Lung (tissue), 12 donors: ENCODE data around the gene SLC38A9. TPM values are rescaled to one million over a fixed set of nuclear protein-coding genes. Genes with fewer than 3 reads are reported as not detected.

ENCODE experiments used
- ATAC-seq: fragments of 200-7000 bp; cut with Tn5 transposase; one replicate; pipeline ENCODE4 v1.9.1; 2020; ENCODE audit warnings: moderate number of reproducible peaks; ENCODE audit not compliant: insufficient read depth, low FRiP score
- DNase-seq, 3 donors: peaks; one replicate each; pipeline ENCODE4 v3.0.0-alpha.2; 2013 to 2017
- H3K27ac ChIP-seq, 2 donors: one replicate each; pipeline ENCODE4 v1.5.1; 2013; ENCODE audit warnings: mild to moderate bottlenecking in 2 of 2, moderate library complexity in 2 of 2, control low read depth in 1 of 2, inconsistent platforms in 1 of 2, low read depth in 1 of 2, low read length in 1 of 2
- H3K27me3 ChIP-seq, 3 donors: one replicate each; pipeline ENCODE4 v1.5.1; 2013; ENCODE audit warnings: low read length in 2 of 3; ENCODE audit not compliant: control insufficient read depth in 3 of 3, insufficient read depth in 3 of 3
- H3K36me3 ChIP-seq, 4 donors: one replicate each; pipeline ENCODE4 v1.5.1; 2013; ENCODE audit warnings: low read length in 4 of 4, mild to moderate bottlenecking in 1 of 4, moderate library complexity in 1 of 4; ENCODE audit not compliant: control insufficient read depth in 4 of 4, insufficient read depth in 4 of 4
- H3K4me1 ChIP-seq, 5 donors: one replicate each; pipeline ENCODE4 v1.5.1; 2013; ENCODE audit warnings: low read length in 5 of 5, mild to moderate bottlenecking in 2 of 5, moderate library complexity in 1 of 5; ENCODE audit not compliant: control insufficient read depth in 5 of 5, insufficient read depth in 5 of 5
- H3K4me3 ChIP-seq: one replicate; pipeline ENCODE4 v1.5.1; 2013; ENCODE audit warnings: mild to moderate bottlenecking, control low read depth, moderate library complexity
- H3K9ac ChIP-seq, 2 donors: one replicate each; pipeline ENCODE4 v1.5.1; 2013; ENCODE audit warnings: low read length in 2 of 2, control low read depth in 1 of 2; ENCODE audit not compliant: insufficient read depth in 1 of 2
- H3K9me3 ChIP-seq, 4 donors: one replicate each; pipeline ENCODE4 v1.5.1; 2013; ENCODE audit warnings: low read length in 3 of 4, mild to moderate bottlenecking in 1 of 4, moderate library complexity in 1 of 4; ENCODE audit not compliant: control insufficient read depth in 4 of 4, insufficient read depth in 3 of 4
- WGBS, 2 donors: extraction: QIAGEN DNeasy Blood & Tissue Kit; methylation state at CpG; one replicate each; pipeline ENCODE4 v1.1.7; 2013; 5-methylcytosine and 5-hydroxymethylcytosine counted together
- polyA plus RNA-seq, 2 donors: library from polyadenylated mRNA; stranded (reverse); fragments of 200-250 nt; gene quantifications; one replicate each; pipeline ENCODE4 v1.2.1, GENCODE V29; 2013
- total RNA-seq, 2 donors: library from RNA; depleted of rRNA in 1 of 2; stranded (reverse); fragments of >200 nt in 1 of 2; gene quantifications; one replicate each; pipeline ENCODE4 v1.2.1, GENCODE V29; 2014 to 2021
- TF ChIP-seq, protein P1 (sequence below): IDR thresholded peaks from 2 replicates; pipeline ENCODE4 v1.5.1; 2012; ENCODE audit warnings: mild to moderate bottlenecking; ENCODE audit errors: control extremely low read depth, extremely low read depth
- donor health status: control.
- donor health status: control.
- donor health status: Bipolar disorder and iron deficiency.
- donor health status: healthy.
- donor health status: DM: yes; HTN: yes; CAD: no.

SLC38A9 gene
- total and polyA plus RNA-seq, 4 donors, result 8.5 to 64.2 (median 14.5) TPM

DNA sequence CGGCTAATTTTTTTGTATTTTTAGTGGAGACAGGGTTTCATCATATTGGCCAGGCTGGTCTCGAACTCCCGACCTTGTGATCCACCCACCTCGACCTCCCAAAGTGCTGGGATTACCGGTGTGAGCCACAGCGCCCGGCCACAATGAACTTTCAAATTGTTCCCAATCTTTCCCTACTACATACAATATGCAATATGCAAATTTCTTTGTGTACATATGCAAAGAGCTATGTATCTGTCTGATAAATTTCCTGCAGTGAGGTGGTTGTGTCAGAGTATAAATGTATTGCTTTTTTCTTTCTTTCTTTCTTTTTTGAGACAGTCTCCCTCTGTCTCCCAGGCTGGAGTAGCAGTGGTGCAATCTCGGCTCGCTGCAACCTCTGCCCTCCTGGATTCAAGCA, 128.5 kb downstream of the SLC38A9 start:
- Histone ChIP-seq H3K9ac (no peak overlapping the region), H3K36me3 (no peaks in the 10 kb centered on the region), H3K9me3 (no peaks in the 10 kb centered on the region), H3K4me1 (peaks cover 2 to 31% (median 3%) of the 10 kb centered on the region in 5 donors), H3K4me3 (no peak overlapping the region), H3K27me3 (no peaks in the 10 kb centered on the region), H3K27ac (no peak overlapping the region)
- WGBS, 2 donors, result 95 to 97% methylated on average over 9 of the region's 9 CpGs
- DNase-seq, result no peak
- ATAC-seq, result no peak
- TF ChIP-seq, protein P1, sequence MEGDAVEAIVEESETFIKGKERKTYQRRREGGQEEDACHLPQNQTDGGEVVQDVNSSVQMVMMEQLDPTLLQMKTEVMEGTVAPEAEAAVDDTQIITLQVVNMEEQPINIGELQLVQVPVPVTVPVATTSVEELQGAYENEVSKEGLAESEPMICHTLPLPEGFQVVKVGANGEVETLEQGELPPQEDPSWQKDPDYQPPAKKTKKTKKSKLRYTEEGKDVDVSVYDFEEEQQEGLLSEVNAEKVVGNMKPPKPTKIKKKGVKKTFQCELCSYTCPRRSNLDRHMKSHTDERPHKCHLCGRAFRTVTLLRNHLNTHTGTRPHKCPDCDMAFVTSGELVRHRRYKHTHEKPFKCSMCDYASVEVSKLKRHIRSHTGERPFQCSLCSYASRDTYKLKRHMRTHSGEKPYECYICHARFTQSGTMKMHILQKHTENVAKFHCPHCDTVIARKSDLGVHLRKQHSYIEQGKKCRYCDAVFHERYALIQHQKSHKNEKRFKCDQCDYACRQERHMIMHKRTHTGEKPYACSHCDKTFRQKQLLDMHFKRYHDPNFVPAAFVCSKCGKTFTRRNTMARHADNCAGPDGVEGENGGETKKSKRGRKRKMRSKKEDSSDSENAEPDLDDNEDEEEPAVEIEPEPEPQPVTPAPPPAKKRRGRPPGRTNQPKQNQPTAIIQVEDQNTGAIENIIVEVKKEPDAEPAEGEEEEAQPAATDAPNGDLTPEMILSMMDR, result no peak

DNA sequence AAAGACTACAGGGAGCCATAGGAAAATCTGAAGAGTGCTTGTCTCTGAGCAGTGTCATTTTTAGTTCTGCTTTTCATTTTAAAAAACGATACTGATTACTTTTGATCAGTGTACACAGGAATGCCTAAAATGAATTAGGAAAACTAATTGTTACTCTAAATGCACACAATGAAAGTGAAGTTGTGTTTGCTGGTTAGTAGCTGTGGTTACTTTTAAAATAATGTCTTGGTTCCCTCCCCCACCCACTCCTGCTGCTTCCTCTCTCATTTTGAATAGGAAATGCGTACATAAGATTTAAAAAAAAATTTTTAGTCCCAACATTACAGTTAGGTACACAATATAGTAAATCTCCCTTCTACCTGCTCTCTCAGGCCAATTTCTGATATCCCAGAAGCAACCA, 129.9 kb downstream of the SLC38A9 start:
- DNase-seq (peak in 1 of 3 donors; percentile 8), ATAC-seq (no peak)
- H3K4me3 ChIP-seq, result no peak overlapping the region
- peak overlapping the region in 1 of 2 donors; percentile 55 for H3K27ac ChIP-seq
- 13 to 15% methylated on average over 2 of the region's 2 CpGs for WGBS, 2 donors
- no peak overlapping the region for H3K9ac ChIP-seq
- H3K36me3 ChIP-seq, result no peaks in the 10 kb centered on the region
- no peaks in the 10 kb centered on the region for H3K27me3 ChIP-seq
- TF ChIP-seq, protein P1, result no peak
- H3K9me3 ChIP-seq, result no peaks in the 10 kb centered on the region
- peaks cover 4 to 43% (median 16%) of the 10 kb centered on the region in 5 donors for H3K4me1 ChIP-seq

DNA sequence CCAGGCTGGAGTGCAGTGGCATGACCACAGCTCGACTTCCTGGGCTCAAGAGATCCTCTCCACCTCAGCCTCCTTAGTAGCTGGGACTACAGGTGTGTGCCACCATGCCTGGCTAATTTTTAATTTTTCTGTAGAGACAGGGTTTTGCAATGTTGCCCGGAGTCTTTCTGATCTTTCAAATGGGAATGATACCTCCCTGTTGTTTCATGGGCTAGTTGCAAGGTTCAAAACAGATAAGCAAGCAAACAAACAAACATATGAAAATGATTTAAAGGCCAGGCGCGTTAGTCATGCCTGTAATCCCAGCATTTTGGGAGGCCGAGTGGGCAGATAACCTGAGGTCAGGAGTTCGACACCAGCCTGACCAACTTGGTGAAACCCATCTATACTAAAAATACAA, 132.1 kb downstream of the SLC38A9 start:
- WGBS, 2 donors, result 96% methylated on average over 6 of the region's 6 CpGs
- Histone ChIP-seq H3K4me3 (no peak overlapping the region), H3K4me1 (peaks cover 6 to 56% (median 19%) of the 10 kb centered on the region in 5 donors), H3K36me3 (no peaks in the 10 kb centered on the region), H3K9ac (no peak overlapping the region), H3K9me3 (no peaks in the 10 kb centered on the region), H3K27me3 (no peaks in the 10 kb centered on the region), H3K27ac (no peak overlapping the region)
- TF ChIP-seq, protein P1, result no peak
- no peak for DNase-seq
- ATAC-seq, result no peak

DNA sequence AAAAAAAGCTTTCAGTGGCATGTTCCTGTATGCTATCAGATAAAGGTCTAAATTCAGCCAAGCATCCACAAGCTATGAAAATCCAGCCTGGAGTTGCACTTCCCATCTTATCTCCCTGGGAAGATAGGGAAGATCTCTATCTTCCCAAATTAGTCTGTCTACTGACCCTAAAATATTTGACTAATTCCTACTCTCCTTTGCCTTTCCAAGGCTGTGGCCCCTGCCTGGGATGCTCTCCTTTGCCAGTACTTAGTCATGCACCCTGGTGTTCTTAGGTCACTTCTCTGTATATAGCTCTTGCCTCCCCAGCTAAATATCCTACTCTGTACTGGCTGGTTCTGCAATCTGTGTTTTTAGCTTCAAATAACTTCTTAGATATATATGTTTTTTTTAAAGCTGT, 133.4 kb downstream of the SLC38A9 start:
- ATAC-seq (no peak), DNase-seq (no peak)
- TF ChIP-seq, protein P1, result no peak
- peaks cover 6 to 50% (median 16%) of the 10 kb centered on the region in 5 donors for H3K4me1 ChIP-seq
- no peak overlapping the region for H3K4me3 ChIP-seq
- H3K27me3 ChIP-seq, result no peaks in the 10 kb centered on the region
- no peaks in the 10 kb centered on the region for H3K9me3 ChIP-seq
- H3K36me3 ChIP-seq, result no peaks in the 10 kb centered on the region
- peak overlapping the region in 1 of 2 donors; percentile 51 for H3K27ac ChIP-seq
- peak overlapping the region in 1 of 2 donors; percentile 53 for H3K9ac ChIP-seq
